Progenitor cell of endocrine pancreas (in vitro differentiated cells): ENCODE data around the gene CRIP3. TPM values are rescaled to one million over a fixed set of nuclear protein-coding genes. Genes with fewer than 3 reads are reported as not detected.
"Not testable (repeated sequence)": the region's sequence is repeated elsewhere in the genome, so short reads cannot be mapped to it uniquely, and the experiment has no call there.

Experiments used
- DNase-seq: peaks from one replicate; pipeline ENCODE4 v3.0.0; 2021; ENCODE audit warnings: low spot score; ENCODE audit not compliant: unreplicated experiment
- H3K27ac Mint-ChIP-seq: 2 replicates; pipeline ENCODE4 v1.8.0; 2021; ENCODE audit warnings: mild to moderate bottlenecking, moderate library complexity, mixed read lengths
- H3K27me3 Mint-ChIP-seq: 2 replicates; pipeline ENCODE4 v1.8.0; 2021; ENCODE audit warnings: mixed read lengths
- H3K36me3 Mint-ChIP-seq: 2 replicates; pipeline ENCODE4 v1.8.0; 2022; ENCODE audit warnings: mixed read lengths; ENCODE audit not compliant: insufficient read depth
- H3K4me1 Mint-ChIP-seq: 2 replicates; pipeline ENCODE4 v1.8.0; 2021; ENCODE audit warnings: low read depth, mixed read lengths
- H3K4me3 Mint-ChIP-seq: 2 replicates; pipeline ENCODE4 v1.8.0; 2021; ENCODE audit warnings: low read depth, mild to moderate bottlenecking, moderate library complexity, mixed read lengths
- H3K9me3 Mint-ChIP-seq: 2 replicates; pipeline ENCODE4 v1.8.0; 2021; ENCODE audit warnings: low read depth, mixed read lengths
- total RNA-seq: library from RNA; stranded (reverse); gene quantifications from 2 replicates; pipeline ENCODE4 v1.2.1, GENCODE V29; 2021
- TF ChIP-seq, protein P1 (sequence below): fragments of 200-600 bp; sonication (generic); IDR thresholded peaks from one replicate; pipeline ENCODE4 v1.5.0; 2021; ENCODE audit warnings: antibody characterized with exemption, mild to moderate bottlenecking; ENCODE audit not compliant: unreplicated experiment

Gene CRIP3
- total RNA-seq, 1 donor from 2014 or later = 2.3 TPM

DNA sequence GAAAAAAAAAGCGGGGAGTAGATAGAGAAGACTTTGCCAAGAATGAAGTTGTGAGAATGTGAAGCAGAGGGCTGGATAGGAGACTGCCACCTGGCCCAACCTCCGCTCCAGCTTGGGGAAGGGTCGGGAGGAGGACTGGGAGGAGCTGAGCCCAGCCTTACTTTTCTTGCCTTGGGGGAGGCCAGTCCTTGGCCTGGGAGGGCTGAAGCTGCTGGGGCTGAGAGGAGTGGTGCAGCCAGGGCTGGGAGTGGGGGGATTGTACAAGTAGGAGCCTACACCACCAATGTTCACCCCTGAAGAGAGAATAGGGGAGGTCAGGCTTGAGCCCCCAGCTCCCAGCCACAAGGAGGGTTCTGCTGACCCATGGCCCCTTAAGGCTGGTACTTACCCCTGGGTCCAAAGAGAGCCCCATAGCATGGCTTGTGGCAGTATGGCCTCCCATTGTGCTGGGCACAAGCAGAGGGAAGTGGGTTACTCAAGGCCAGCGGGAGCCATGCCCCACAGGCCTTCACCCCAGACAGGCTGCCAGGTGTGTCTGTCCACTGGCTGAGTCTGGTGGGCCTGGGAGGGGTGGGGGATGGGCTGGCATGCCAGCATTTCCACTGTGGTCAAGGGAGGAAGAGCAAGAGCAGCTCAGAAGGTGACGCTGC is 1.1 kb downstream of the CRIP3 start:
- DNase-seq = no peak
- H3K27ac Mint-ChIP-seq = no peak overlapping the region
- H3K4me3 Mint-ChIP-seq = no peak overlapping the region
- H3K4me1 Mint-ChIP-seq = no peaks in the 10 kb centered on the region
- H3K36me3 Mint-ChIP-seq = no peaks in the 10 kb centered on the region
- TF ChIP-seq, protein P1, sequence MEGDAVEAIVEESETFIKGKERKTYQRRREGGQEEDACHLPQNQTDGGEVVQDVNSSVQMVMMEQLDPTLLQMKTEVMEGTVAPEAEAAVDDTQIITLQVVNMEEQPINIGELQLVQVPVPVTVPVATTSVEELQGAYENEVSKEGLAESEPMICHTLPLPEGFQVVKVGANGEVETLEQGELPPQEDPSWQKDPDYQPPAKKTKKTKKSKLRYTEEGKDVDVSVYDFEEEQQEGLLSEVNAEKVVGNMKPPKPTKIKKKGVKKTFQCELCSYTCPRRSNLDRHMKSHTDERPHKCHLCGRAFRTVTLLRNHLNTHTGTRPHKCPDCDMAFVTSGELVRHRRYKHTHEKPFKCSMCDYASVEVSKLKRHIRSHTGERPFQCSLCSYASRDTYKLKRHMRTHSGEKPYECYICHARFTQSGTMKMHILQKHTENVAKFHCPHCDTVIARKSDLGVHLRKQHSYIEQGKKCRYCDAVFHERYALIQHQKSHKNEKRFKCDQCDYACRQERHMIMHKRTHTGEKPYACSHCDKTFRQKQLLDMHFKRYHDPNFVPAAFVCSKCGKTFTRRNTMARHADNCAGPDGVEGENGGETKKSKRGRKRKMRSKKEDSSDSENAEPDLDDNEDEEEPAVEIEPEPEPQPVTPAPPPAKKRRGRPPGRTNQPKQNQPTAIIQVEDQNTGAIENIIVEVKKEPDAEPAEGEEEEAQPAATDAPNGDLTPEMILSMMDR = no peak
- H3K9me3 Mint-ChIP-seq = no peaks in the 10 kb centered on the region
- H3K27me3 Mint-ChIP-seq = peaks cover 13% of the 10 kb centered on the region

DNA sequence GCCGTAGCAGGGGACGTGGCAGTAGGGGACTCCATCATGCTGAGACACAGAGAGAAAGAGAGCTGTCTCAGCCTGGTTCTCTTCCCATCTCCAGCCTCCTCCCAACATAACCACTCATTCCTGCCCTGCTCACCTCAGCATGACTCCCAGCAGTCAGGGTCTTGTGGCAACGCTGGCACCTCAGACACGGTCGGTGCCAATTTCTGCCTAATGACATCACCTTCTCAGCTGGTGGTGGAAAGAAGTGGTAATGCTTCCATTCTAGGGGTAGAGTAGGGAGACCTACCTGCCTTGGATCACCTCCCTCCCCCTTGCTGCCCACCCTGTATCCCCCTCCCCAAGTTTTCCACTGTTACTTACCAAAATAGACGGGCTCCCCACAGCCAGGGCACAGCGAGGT is 2.5 kb downstream of the CRIP3 start:
- no peaks in the 10 kb centered on the region for H3K9me3 Mint-ChIP-seq
- no peak overlapping the region for H3K27ac Mint-ChIP-seq
- TF ChIP-seq, protein P1 = no peak
- no peaks in the 10 kb centered on the region for H3K36me3 Mint-ChIP-seq
- no peak for DNase-seq
- no peaks in the 10 kb centered on the region for H3K4me1 Mint-ChIP-seq
- H3K27me3 Mint-ChIP-seq = peaks cover 19% of the 10 kb centered on the region
- H3K4me3 Mint-ChIP-seq = no peak overlapping the region

DNA sequence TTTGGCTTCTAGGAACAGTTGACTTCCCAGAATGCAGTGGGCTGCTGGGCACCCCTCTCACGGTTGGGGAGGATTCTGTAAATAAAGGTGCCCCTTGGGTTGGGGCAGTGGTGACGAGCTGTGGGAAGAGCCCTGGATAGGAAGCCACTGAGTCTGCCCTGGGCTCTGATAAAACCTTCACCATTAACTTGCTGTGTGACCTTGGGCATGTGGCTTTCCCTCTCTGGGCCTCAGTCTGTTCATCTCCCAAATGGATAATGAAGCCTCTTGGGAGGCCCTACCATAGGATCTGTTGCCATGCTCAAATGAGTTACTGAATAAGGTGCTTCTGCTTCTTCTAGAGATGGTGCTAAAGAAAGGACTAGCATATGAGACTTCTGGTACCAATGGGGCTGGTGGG is 3.7 kb downstream of the CRIP3 start:
- peaks cover 26% of the 10 kb centered on the region for H3K27me3 Mint-ChIP-seq
- no peaks in the 10 kb centered on the region for H3K9me3 Mint-ChIP-seq
- no peaks in the 10 kb centered on the region for H3K4me1 Mint-ChIP-seq
- H3K36me3 Mint-ChIP-seq = no peaks in the 10 kb centered on the region
- H3K27ac Mint-ChIP-seq = no peak overlapping the region
- TF ChIP-seq, protein P1 = no peak
- H3K4me3 Mint-ChIP-seq = no peak overlapping the region
- no peak for DNase-seq

DNA sequence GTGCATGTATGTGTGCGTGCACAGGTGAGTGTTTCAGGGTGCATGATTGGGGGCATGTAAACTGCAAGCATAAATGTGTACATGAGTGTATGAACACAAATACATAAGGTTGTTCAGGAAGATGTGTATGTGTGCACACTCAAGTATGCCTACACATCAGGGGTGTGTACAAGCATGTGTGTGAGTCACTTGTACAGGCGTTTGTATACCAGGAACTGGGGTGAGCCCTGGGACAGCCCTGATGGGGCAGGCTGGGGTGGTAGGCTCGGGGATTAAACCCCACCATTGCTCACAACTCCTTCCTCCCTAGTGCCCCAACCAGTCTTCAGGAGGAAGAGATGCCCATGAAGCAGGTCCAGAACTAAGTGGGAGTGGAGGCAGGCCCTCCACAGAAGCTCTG is 4.3 kb downstream of the CRIP3 start:
- Mint-ChIP-seq H3K36me3 (no peaks in the 10 kb centered on the region), H3K4me1 (no peaks in the 10 kb centered on the region), H3K27me3 (peaks cover 27% of the 10 kb centered on the region), H3K9me3 (no peaks in the 10 kb centered on the region), H3K4me3 (no peak overlapping the region), H3K27ac (no peak overlapping the region)
- TF ChIP-seq, protein P1 = no peak
- no peak for DNase-seq

DNA sequence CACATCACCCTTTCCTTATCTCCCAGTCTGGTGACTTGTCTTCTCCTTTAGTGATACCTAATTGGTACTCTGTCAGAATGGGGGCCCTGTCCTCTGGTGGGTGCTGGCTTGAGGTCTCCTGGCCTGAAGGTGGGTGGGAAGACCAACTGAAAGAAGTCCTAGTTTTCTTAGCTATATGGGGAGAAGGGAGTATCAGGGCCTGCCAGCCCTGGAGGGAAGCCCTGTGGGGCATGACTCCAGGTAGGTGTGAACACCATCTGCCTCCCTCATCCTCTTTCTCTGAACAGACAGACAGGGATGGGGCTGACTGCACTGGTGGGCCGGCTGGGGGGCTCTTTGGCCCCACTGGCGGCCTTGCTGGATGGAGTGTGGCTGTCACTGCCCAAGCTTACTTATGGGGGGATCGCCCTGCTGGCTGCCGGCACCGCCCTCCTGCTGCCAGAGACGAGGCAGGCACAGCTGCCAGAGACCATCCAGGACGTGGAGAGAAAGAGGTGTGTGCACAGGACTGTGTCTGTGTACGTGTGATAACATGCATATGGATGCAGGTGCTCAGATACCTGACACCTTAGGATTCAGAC is 4.8 kb downstream of the CRIP3 start:
- Mint-ChIP-seq H3K27me3 (peaks cover 23% of the 10 kb centered on the region), H3K4me3 (no peak overlapping the region), H3K4me1 (no peaks in the 10 kb centered on the region), H3K36me3 (no peaks in the 10 kb centered on the region), H3K27ac (no peak overlapping the region), H3K9me3 (no peaks in the 10 kb centered on the region)
- DNase-seq = no peak
- TF ChIP-seq, protein P1 = no peak

DNA sequence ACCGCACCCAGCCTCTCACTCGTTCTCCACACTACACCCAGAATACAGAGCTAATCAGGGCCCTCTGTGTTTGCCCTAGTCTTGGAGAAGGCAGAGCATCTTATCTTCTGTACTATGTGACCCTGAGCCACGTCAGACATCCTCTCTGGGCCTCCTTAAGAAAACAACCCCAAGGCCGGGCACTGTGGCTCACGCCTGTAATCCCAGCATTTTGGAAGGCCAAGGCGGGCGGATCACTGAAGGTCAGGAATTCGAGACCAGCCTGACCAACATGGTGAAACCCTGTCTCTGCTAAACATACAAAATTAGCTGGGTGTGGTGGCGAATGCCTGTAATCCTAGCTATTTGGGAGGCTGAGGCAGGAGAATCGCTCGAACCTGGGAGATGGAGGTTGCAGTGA is 5.6 kb downstream of the CRIP3 start:
- not testable (repeated sequence) for H3K27ac Mint-ChIP-seq, H3K4me3 Mint-ChIP-seq, H3K4me1 Mint-ChIP-seq, DNase-seq, H3K36me3 Mint-ChIP-seq, H3K9me3 Mint-ChIP-seq
- peaks cover 20% of the 10 kb centered on the region for H3K27me3 Mint-ChIP-seq
